ENCODE data around the gene S100A2.

S100A2 gene

DNA sequence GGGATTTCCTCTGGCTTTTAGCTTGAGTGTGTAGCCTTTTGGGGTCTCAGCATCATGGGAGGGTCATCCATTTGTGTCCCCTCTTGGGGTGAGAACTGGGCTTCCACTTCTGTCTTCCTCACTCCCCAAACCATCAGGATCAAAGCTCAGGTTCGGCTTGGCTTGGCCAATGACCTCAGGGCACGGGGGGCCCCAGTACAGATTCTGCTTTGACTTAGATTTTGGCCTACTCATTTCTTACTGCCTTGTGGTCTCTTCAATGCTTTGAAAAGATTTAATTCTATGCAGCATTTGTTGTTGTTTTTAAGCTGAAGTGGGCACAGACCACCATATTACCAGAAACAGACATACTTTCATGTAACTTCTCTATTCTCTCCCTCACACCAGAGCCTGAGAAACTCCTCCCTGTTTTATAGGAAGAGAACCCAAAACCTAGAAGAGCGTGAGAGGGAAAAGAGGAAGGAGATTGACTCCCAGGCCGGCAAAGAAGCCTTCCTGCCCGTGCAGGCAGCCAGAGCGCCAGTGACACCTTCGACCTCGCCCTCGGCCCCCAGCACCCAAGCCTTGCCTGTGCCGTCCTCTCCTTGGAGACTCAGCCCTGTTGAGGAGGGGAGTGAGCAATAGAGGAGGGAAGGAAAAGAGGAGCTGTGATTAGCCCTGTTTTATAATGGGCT, 14.7 kb downstream of the S100A2 start:
- no peak overlapping the region for H3K4me3 ChIP-seq (ENCODE audit: low read depth, low read length)
- H3K27me3 ChIP-seq (ENCODE audit: control insufficient read depth, insufficient read depth, low read length): no peaks in the 10 kb centered on the region
- no peak overlapping the region for H3K27ac ChIP-seq (ENCODE audit: low read depth, low read length)
- no peak overlapping the region for H3K9ac ChIP-seq (ENCODE audit: low read depth, low read length)
- no peaks in the 10 kb centered on the region for H3K9me3 ChIP-seq (ENCODE audit: control insufficient read depth, insufficient read depth, low read length)
- no peaks in the 10 kb centered on the region for H3K36me3 ChIP-seq (ENCODE audit: control insufficient read depth, insufficient read depth, low read length)
- peaks cover 17% of the 10 kb centered on the region; the same call in 1 of the 2 replicates for H3K4me1 ChIP-seq (ENCODE audit: control insufficient read depth, insufficient read depth, low read length)

DNA sequence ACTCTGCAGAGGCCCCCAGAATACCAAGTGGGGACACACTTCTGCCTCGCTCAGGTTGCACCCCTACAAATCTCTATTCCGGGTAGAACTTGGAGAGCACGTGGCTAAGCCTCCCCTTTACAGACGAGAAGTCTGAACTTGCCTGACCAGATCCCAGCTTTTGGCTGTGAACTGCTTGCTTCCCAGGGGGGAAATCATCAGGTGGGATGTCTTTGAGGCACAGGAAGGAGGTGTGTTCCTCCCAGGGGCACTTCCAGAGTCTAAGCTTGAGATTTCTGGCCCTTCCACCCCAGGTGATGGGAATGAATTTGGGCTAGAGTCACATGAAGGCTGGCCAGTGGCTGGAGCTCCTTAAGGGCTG, 15.3 kb downstream of the S100A2 start:
- Histone ChIP-seq H3K9me3 (ENCODE audit: control insufficient read depth, insufficient read depth, low read length) (no peaks in the 10 kb centered on the region), H3K27me3 (ENCODE audit: control insufficient read depth, insufficient read depth, low read length) (no peaks in the 10 kb centered on the region), H3K27ac (ENCODE audit: low read depth, low read length) (no peak overlapping the region), H3K4me3 (ENCODE audit: low read depth, low read length) (no peak overlapping the region), H3K4me1 (ENCODE audit: control insufficient read depth, insufficient read depth, low read length) (peaks cover 22% of the 10 kb centered on the region), H3K36me3 (ENCODE audit: control insufficient read depth, insufficient read depth, low read length) (no peaks in the 10 kb centered on the region), H3K9ac (ENCODE audit: low read depth, low read length) (no peak overlapping the region)

DNA sequence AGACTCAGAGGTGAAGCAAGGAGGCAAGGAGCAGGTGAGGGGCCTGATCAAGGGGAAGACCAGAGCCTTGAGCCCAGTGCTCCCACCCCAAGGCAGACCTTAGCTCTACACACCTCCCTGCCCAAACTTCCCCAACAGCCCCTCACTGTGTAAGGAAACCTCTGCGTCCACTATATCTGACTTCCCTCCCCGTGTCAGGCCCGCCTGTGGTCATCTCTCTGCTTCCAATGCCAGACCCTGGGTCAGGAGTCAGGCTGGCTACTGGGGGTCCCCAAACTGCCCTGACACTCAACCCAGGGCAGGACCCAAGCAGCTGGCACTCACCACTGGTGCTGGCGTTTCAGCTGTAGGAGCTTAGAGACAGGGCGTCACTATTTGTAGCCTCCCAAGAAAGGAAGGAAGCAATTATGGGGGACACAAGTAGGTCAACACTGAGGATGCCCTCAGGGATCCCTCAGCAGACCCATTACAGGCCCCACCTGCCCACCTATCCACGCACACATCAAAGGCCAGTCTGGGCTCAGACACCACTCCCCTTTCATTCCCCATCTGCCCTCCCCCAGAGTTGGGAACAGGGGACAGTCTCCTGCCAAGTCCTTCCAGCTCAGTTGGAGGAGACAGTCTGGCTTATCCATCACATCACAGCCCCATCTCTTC, 15.8 kb downstream of the S100A2 start:
- H3K36me3 ChIP-seq (ENCODE audit: control insufficient read depth, insufficient read depth, low read length): no peaks in the 10 kb centered on the region
- no peak overlapping the region for H3K4me3 ChIP-seq (ENCODE audit: low read depth, low read length)
- no peak overlapping the region for H3K9ac ChIP-seq (ENCODE audit: low read depth, low read length)
- H3K4me1 ChIP-seq (ENCODE audit: control insufficient read depth, insufficient read depth, low read length): peaks cover 25% of the 10 kb centered on the region
- no peak overlapping the region for H3K27ac ChIP-seq (ENCODE audit: low read depth, low read length)
- H3K9me3 ChIP-seq (ENCODE audit: control insufficient read depth, insufficient read depth, low read length): no peaks in the 10 kb centered on the region
- no peaks in the 10 kb centered on the region for H3K27me3 ChIP-seq (ENCODE audit: control insufficient read depth, insufficient read depth, low read length)

DNA sequence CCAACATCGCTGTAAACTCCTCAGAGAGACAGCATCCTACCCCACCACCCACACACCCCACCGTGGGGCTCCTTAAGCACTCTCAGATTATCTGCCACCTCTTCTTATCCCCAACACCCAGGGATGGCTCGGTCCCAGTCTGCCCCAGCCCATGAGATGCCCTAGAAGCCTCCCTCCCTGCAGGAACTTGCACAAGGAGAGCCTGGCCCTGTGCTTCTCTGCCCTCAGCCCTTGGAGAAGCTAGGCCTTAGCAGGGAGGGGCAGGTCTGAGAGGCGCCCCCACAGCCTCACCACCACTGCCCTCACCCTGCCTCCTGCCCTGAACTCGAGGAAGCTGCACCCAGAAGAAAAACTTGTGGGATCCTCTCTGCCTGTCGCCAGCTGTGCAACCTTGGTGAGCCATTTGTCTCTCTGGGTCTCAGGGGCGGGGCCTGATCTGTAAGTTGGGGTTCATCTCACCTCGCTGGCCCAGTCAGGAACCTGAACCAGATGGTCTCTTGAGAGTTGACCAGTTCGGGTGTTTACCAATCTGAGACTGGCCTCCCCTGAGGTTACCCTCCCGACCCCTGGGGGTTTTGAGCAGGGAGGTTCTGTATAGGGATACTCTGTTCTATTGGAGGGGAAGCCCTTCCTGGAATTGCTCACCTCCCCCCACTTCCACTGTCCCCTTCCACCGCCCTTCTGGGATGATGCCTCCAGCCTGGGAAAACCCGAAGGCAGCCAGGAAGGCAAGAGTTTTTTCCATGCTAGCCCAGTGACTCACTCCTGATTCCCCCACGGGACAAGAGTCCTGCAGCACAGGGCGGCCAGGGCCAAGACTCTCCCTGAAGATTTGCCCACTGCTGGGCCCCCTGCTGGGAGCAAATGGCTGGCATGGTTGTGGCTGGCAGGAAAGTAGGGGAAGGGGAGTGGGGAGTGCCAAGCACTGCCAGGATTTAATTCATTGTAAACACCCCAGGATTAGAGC, 16.6 kb downstream of the S100A2 start, which contains the start of gene S100A3:
Gene S100A3 (minus strand): TSS at position 537 of the 967 bp plus-strand sequence. CDS start 773 bp downstream, outside the sequence.
- Histone ChIP-seq H3K9ac (ENCODE audit: low read depth, low read length) (no peak within 1 kb of the TSS), H3K4me1 (ENCODE audit: control insufficient read depth, insufficient read depth, low read length) (peaks cover 30% of the 10 kb centered on the region), H3K27me3 (ENCODE audit: control insufficient read depth, insufficient read depth, low read length) (no peaks in the 10 kb centered on the region), H3K9me3 (ENCODE audit: control insufficient read depth, insufficient read depth, low read length) (no peaks in the 10 kb centered on the region), H3K36me3 (ENCODE audit: control insufficient read depth, insufficient read depth, low read length) (no peaks in the 10 kb centered on the region), H3K4me3 (ENCODE audit: low read depth, low read length) (no peak within 1 kb of the TSS), H3K27ac (ENCODE audit: low read depth, low read length) (no peak within 1 kb of the TSS)

DNA sequence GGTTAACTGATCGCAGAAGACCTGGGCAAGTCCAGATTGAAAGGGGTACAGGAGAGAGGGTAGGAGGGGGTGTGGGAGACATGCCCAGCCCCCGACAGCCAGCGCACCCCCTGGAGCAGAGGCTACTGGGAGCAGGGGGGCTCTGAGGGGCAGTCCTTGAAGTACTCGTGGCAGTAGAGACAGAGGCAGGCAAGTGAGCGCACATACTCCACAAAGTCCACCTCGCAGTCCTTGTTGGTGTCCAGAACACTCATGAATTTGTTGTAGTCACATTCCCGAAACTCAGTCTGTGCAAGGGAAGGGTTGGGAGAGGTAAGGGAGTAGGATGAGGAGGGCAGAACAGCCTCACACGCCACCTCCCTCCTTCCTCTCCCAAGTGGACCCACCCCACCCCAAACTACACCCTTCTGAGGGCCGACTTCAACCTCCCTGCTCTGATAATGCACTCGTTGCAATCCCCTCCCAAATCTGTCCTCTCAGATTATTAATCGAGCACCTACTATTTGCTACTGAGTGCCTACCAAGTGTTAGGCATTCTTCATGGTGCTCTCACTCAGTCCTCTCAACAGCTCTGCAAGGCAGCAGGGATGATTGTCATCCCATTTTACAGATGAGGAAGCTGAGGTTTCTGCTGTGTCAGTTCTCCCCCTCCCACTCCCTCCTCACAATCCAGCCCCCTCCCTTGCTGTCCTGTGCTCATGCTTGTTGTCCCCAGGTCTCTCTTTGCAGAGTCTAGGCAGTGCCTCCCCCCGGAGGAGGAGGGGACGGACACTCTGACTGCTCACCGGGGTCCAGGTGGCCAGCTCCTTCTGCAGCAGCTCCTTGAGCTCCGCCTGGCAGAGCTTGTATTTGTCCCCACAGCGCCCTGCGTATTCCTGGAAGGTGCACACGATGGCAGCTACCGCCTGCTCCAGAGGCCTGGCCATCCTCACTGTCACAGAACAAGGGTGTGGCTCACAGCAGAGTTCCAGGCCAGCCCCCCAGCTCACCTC, 17.8 kb downstream of the S100A2 start:
- H3K27ac ChIP-seq (ENCODE audit: low read depth, low read length): no peak overlapping the region
- H3K9me3 ChIP-seq (ENCODE audit: control insufficient read depth, insufficient read depth, low read length): no peaks in the 10 kb centered on the region
- no peak overlapping the region for H3K9ac ChIP-seq (ENCODE audit: low read depth, low read length)
- H3K4me1 ChIP-seq (ENCODE audit: control insufficient read depth, insufficient read depth, low read length): peaks cover 30% of the 10 kb centered on the region
- H3K36me3 ChIP-seq (ENCODE audit: control insufficient read depth, insufficient read depth, low read length): no peaks in the 10 kb centered on the region
- H3K27me3 ChIP-seq (ENCODE audit: control insufficient read depth, insufficient read depth, low read length): no peaks in the 10 kb centered on the region
- H3K4me3 ChIP-seq (ENCODE audit: low read depth, low read length): no peak overlapping the region

DNA sequence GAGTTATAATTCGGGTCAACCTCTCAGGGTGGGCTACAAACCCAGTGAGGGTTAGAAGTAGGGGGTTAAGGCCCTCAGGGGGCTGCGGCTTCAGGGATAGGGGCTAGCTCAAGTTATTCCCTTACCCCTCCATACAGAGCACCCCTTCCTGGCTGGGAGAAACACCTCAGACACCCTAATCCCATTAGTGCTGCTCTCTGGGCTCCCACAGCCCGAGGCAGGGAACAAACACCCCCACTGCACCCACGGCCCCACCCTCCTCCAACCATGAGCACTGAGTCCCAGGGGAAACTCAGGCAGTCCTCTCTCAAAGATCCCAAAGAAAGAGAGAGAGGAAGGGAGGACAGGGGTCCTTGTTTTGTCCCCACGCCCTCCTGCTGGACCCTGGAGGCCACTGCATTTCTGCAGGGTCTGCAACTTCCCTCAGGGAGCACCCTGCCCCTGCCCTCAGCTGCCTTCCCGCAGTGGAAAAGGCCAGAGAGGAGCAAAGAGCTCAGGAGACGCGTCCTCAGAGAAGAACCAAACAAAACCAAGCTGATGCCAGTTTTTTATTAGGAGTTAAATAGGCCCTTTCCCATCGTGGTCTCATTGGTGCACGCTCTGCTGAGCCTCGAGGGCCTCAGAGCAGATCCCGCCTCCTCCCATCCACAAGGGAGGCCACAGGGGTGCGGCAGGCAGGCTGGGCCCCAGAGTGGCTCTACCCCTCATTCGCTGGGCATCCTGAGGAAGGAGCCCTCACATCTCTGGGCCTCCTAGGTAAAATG, 18.7 kb downstream of the S100A2 start:
- Histone ChIP-seq H3K36me3 (ENCODE audit: control insufficient read depth, insufficient read depth, low read length) (no peaks in the 10 kb centered on the region), H3K9me3 (ENCODE audit: control insufficient read depth, insufficient read depth, low read length) (no peaks in the 10 kb centered on the region), H3K9ac (ENCODE audit: low read depth, low read length) (no peak overlapping the region), H3K4me3 (ENCODE audit: low read depth, low read length) (no peak overlapping the region), H3K4me1 (ENCODE audit: control insufficient read depth, insufficient read depth, low read length) (peaks cover 30% of the 10 kb centered on the region), H3K27ac (ENCODE audit: low read depth, low read length) (no peak overlapping the region), H3K27me3 (ENCODE audit: control insufficient read depth, insufficient read depth, low read length) (no peaks in the 10 kb centered on the region)

DNA sequence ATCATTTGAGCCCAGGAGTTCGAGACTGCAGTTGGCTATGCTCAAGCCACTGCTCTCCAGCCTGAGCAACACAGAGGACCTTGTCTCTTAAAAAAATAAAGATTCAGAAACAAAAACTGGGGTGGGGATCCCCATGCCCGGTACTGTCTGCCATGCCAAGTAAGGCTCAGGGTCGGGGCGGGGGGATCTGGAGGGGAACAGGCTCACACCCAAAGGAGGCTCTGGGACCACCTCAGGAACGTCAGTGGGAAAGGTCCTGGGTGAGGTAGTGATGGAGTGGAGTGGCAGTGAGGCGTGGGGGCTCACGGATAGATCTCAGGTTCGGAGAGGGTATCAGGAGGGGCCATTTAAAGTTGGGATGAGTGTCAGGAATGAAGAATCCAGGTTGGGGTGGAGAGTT, 19.3 kb downstream of the S100A2 start:
- H3K9ac ChIP-seq (ENCODE audit: low read depth, low read length): no peak overlapping the region
- no peaks in the 10 kb centered on the region for H3K27me3 ChIP-seq (ENCODE audit: control insufficient read depth, insufficient read depth, low read length)
- H3K9me3 ChIP-seq (ENCODE audit: control insufficient read depth, insufficient read depth, low read length): no peaks in the 10 kb centered on the region
- H3K4me1 ChIP-seq (ENCODE audit: control insufficient read depth, insufficient read depth, low read length): peaks cover 30% of the 10 kb centered on the region
- no peak overlapping the region for H3K4me3 ChIP-seq (ENCODE audit: low read depth, low read length)
- no peak overlapping the region for H3K27ac ChIP-seq (ENCODE audit: low read depth, low read length)
- H3K36me3 ChIP-seq (ENCODE audit: control insufficient read depth, insufficient read depth, low read length): no peaks in the 10 kb centered on the region

DNA sequence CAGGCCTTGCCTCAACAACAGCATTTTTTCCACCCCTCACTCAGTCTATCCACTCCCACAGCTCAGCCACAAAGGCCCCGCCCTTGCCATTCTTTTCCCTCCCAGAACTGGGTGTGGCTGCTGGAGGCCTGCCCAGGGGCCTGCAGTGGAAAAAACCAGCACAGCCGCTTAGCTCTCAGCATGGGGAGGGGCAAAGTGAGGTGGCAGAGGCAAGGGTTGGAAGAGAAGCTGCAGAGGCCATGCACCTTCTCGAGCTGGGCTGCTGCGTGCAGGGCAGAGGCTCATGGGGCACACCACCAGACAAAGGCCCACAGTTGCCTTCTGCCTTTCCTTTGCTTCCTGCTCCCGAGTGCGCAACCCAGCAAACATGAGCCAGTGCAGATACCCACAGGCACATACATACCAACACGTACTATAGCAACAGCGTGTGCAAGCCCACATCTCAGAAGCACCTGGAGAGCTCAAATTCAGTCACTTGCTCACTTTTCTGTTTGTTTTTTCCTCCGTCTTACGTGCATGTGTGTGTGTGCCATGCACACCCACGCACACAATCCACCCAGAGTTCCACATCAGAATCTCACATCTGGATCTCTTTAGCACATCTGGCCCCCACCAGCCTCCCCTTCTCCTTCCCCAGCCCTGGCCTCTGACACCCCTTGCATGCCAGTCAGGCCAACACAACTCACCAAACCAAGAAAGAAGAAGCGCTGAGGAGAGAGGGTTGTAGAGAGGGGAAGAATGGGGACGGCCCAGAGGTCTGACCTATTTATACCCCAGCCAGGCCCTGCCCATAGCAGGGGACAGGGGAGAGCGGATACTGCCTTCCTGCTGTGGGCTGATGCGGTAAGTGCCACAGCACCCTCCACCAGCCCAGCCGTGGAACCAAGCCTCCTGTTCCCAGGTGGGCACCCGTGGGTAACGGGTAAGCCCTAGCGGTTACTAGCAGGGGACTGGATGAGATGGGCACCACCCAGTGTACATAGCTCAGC, 20.3 kb downstream of the S100A2 start, which contains the start of gene S100A4:
Gene S100A4 (minus strand): TSS at position 740 of the 989 bp plus-strand sequence. CDS start 1,012 bp downstream, outside the sequence.
- peaks cover 29% of the 10 kb centered on the region for H3K4me1 ChIP-seq (ENCODE audit: control insufficient read depth, insufficient read depth, low read length)
- no peak within 1 kb of the TSS for H3K9ac ChIP-seq (ENCODE audit: low read depth, low read length)
- H3K36me3 ChIP-seq (ENCODE audit: control insufficient read depth, insufficient read depth, low read length): no peaks in the 10 kb centered on the region
- no peak within 1 kb of the TSS for H3K27ac ChIP-seq (ENCODE audit: low read depth, low read length)
- H3K27me3 ChIP-seq (ENCODE audit: control insufficient read depth, insufficient read depth, low read length): no peaks in the 10 kb centered on the region
- H3K4me3 ChIP-seq (ENCODE audit: low read depth, low read length): peak within 1 kb of the TSS; percentile 15; the same call in 1 of the 2 replicates
- no peaks in the 10 kb centered on the region for H3K9me3 ChIP-seq (ENCODE audit: control insufficient read depth, insufficient read depth, low read length)

Data from HUES48 (cell line).